GM21515 (cell line): ENCODE measurements around the gene DNAH12.
"Not testable (repeated sequence)": the region's sequence is repeated elsewhere in the genome, so short reads cannot be mapped to it uniquely, and the experiment has no call there.

Experiments
- ATAC-seq: cut with Tn5 transposase; IDR thresholded peaks from one replicate; pipeline ENCODE4 v1.9.1; 2021; ENCODE audit not compliant: unreplicated experiment

DNAH12 gene

DNA sequence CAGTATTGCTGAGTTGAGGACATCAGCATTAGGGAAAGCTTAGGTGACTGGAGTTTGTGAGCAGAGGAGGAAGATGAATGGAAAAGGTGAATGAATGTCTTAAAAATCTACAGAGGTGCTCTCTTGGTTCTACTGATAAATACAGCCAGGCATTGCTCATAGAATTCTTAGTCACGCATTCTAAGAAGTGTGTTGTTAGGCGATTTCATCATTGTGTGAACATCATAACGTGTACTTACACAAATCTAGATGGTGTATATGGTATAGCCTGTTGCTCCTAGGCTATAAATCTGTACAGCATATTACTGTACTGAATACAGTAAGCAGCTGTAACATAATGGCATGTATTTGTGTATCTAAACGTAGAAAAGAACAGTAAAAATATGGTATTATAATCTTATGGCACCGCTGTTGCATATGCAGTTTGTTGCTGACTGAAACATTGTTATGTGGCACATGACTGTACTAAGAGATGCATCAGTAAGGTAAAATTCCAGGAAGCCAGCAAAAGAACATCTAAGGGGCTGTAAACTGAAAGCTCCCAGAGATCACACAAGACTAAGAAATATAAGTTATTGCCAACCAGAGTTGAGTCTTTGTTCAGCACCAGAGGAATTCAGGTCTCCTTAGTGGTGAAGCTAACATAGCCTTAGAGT is 208.7 kb downstream of the DNAH12 start:
- ATAC-seq, result no peak

GRCh38 chr3:57331078-57331610 is 213.0 kb downstream of the DNAH12 start:
- ATAC-seq, result no peak

DNA sequence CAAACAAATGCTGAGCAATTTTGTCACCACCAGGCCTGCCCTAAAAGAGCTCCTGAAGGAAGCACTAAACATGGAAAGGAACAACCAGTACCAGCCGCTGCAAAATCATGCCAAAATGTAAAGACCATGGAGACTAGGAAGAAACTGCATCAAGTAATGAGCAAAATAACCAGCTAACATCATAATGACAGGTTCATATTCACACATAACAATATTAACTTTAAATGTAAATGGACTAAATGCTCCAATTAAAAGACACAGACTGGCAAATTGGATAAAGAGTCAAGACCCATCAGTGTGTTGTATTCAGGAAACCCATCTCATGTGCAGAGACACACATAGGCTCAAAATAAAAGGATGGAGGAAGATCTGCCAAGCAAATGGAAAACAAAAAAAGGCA is 217.6 kb downstream of the DNAH12 start:
- not testable (repeated sequence) for ATAC-seq

- no peak for ATAC-seq
Observed at GRCh38 chr3:57314204-57314603, 229.9 kb downstream of the DNAH12 start.

GRCh38 chr3:57309769-57310360 is 234.3 kb downstream of the DNAH12 start:
- ATAC-seq, result no peak

GRCh38 chr3:57303520-57303919 is 240.6 kb downstream of the DNAH12 start:
- not testable (repeated sequence) for ATAC-seq

DNA sequence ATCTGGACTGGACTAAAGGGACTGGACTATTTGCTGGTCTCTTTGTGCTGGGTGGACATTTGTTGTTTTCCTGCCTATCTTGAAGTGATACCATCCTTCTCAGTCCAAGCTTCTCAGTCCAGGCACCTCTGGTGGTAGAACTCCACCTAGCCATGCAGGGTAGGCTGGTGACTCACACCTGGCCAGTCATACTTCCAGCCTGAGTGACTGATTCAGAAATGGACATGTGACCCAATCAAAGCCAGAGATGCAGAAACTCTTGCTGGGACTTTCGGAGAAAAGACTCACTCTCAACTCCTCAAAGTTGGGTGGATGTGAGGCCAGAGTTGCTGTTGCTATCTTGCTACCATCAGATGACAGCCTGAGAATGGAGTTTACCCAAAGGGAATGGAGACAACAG is 246.1 kb downstream of the DNAH12 start:
- no peak for ATAC-seq

- ATAC-seq, result no peak
Observed at GRCh38 chr3:57292897-57293526, 251.1 kb downstream of the DNAH12 start.

DNA sequence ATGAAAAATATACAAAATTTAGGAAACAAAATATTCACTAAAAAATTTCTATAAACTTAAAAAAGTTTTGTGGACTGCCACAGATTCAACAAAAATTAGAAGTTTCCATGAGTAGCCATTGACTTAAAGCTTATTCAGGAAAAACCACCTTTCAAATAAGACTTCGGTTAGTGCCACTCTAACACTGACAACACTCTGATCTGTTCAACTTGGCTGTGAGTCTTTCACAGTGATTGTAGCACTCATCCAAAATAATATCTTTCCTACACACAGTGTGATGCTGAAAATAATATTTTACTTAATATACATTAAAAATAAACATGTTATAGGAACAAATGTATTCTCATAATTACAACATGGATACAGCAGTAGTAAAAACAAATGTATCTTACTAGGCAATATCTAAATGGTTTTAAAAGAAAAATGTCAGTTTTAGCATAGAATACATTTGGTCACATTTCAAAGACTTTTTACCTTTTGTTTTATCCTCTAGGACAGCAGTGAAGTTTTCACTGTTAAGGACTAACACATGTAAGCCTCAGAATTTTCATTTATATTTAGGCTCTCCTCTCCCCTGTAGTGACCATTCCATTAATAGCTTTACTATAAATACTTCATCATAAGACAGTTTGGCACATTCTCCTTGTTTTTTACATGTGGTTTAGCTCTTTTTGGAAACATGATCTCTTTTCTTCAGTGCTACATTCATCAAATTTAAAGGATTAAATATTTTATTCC is 251.8 kb downstream of the DNAH12 start, which contains the start of gene ASB14:
Gene ASB14, minus strand, starts transcription at position 527 of the 738 bp plus-strand sequence. CDS start 652 bp downstream, outside the sequence.
- no peak for ATAC-seq

DNA sequence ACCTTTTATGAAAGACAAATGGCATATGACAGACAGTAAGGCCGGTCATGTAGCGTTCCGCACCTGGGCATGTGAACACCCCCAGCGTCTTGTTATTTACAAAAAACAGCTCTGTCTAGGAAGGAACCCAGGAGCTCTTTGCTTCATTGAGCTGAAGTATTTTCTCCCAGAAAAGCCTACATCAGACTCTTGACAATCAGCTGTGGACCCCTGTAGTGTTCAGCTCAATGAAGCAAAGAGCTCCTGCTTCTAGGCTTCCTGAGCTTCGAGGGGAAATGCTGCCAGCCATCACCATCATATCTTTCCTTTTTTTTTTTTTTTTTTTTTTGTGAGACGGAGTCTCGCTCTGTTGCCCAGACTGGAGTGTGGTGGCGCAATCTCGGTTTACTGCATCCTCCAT is 255.7 kb downstream of the DNAH12 start:
- ATAC-seq, result no peak

GRCh38 chr3:57287205-57287604 is 256.9 kb downstream of the DNAH12 start:
- no peak for ATAC-seq

DNA sequence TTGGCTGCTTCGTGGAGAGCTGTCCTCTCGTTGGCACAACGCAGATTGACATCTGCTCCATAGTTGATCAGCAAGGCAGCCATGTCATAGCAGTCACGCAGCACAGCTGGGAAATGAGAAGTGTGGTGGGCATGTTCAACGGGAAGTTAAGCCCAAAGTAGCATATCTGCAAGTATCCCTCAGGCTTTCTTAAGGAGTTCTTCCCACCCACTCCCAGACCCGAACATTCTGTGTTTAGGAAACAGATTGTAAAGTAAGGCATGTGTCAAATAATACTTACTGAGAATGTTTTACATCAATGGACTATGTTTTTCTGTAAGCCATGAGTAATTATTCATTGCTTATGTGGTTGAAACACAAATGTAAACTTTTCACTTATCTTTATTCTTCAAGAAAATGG is 260.8 kb downstream of the DNAH12 start:
- no peak for ATAC-seq

GRCh38 chr3:57281715-57282114 is 262.4 kb downstream of the DNAH12 start:
- ATAC-seq, result no peak

DNA sequence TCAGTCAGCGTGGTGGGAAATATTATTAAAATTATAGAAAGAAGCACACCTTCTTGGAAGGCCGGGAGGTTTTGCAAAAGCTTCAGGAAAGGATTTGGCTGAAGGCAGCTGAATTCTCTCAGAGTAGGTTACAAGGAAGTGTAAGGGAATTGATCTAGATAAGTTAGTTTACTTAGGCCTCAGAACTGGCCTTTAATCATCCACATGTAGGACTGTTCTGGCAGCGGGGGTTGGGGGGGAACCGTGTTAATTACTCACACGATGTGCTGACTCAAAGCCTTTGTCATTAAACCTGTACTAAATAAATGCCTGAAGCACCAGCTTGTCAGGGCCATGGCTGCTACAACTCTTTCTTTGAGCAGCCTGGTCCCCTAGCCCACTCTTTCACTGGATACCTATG is 264.5 kb downstream of the DNAH12 start:
- ATAC-seq, result no peak

DNA sequence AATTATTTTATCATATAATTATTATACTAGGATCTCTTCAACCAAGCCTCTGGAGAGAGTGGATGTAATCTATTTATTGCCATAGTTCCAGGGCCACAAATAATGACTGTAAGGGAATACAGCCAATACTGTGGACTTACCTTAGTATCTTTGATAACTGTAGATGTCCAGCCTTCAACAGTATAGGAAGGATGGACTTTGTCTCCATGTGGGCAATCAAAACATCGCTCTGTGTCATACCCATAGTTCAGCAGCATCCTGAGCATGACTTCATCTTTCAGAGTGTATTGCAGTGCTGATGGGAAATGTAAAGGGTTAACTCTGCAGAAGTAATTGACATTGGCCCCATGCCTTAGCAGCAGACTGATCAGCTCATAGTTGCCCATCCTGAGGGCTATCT is 265.9 kb downstream of the DNAH12 start:
- ATAC-seq, result no peak

DNA sequence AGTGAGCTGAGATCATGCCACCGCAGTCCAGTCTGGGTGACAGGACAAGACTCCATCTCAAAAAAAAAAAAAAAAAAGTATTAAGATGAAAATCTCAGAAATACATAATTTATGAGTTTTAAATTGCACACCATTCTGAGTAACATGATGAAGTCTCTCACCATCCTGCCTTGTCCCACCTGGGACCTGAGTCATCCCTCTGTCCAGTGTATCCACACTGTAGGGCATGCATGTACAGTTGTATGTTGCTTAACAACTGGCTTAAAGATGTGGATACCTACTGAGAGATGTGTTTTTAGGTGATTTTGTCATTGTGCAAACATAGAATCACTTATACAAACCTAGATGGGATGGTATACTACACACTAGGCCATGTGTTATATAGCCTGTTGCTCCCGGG is 268.8 kb downstream of the DNAH12 start:
- ATAC-seq, result no peak

DNA sequence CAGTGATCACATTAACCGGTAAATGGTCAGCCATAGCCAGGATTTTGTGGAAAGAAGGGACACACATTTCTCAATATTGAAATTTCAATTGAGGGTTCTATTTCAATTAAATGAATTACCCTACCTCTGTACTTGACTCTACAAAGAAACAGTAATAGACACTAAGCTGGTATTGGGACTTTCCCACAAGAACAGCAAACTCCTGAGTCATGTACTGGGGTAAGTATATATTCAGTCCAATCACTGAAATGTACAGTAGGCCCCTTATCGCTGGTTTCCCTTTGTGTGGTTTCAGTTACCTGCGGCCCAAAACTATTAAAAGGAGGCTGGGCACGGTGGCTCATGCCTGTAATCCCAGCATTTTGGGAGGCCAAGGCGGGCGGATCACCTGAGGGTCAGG is 269.3 kb downstream of the DNAH12 start:
- ATAC-seq, result no peak

DNA sequence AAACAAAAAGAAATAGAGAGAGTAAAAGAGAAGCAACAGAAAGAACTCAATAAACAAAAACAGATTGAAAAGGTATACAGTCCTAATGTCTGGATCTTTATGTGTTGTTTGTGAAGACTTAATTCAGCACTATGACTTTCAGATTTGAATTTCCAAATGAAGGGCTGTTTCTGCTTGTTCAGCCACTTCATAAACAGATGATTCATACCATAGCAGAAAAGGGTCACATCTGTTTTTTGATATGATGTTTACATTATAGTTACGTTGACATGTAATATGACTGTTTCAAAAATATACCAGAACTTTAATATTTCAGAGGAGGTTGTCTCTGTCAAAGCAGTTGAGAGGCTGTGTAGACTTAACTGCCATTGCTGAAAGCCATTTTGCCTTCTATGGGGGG is 275.7 kb downstream of the DNAH12 start:
- ATAC-seq, result no peak

DNA sequence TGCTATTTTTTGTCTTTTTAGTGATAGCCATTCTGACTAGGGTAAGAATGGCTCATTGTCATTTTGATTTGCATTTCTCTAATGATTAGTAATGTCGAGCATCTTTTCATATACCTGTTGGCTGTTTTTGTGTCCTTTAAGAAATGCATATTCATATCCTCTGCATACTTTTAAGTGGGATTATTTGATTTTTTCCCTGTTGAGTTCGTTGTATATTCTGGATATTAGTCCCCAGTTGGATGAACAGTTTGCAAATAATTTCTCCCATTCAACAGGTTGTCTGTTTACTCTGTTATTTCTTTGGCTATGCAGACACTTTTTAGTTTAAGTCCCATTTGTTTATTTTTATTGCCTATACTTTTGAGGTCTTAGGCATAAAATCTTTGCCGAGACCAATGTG is 282.2 kb downstream of the DNAH12 start:
- no peak for ATAC-seq

- ATAC-seq, result no peak
Observed at GRCh38 chr3:57261119-57261518, 283.0 kb downstream of the DNAH12 start.

DNA sequence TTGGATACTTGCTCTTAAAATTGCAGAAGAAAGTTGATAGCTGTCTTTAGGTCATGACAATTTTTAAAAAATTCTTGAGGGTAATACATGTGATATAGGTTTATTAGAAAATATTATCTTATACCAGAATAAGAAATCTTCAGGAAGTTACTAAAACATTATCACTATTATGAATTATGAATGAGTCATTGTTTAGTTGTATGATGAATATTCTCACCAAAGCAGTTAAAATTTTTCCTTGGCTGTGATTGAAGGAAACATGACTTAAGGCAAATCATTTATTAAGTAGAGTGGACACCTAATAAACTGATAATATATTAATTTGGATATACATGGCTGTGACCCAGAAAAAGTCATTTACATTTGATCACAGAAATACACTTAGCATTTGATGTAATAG is 286.5 kb downstream of the DNAH12 start:
- no peak for ATAC-seq
